Hepatocyte (in vitro differentiated cells): ENCODE results near the gene FSTL3. TPM values are rescaled to one million over a fixed set of nuclear protein-coding genes. Genes with fewer than 3 reads are reported as not detected.

Experiments
- DNase-seq: peaks from one replicate; pipeline ENCODE4 v3.0.0-alpha.2; 2016; ENCODE audit warnings: low spot score
- H2AFZ ChIP-seq: fragments of 200-600 bp; sonication (generic); 2 replicates; pipeline ENCODE4 v1.6.0; 2016; ENCODE audit warnings: antibody characterized with exemption, mild to moderate bottlenecking
- H3K27ac ChIP-seq: fragments of 200-600 bp; sonication (generic); 2 replicates; pipeline ENCODE4 v1.5.1; 2016; ENCODE audit warnings: mild to moderate bottlenecking
- H3K27me3 ChIP-seq: fragments of 200-600 bp; sonication (generic); 2 replicates; pipeline ENCODE4 v1.6.1; 2016
- H3K36me3 ChIP-seq: fragments of 200-600 bp; sonication (generic); replicated peaks from 2 replicates; pipeline ENCODE4 v1.5.1; 2016; ENCODE audit warnings: low read depth; ENCODE audit not compliant: insufficient read depth
- H3K4me1 ChIP-seq: fragments of 200-600 bp; sonication (generic); 2 replicates; pipeline ENCODE4 v1.5.1; 2016; ENCODE audit warnings: mild to moderate bottlenecking, moderate library complexity; ENCODE audit not compliant: insufficient read depth
- H3K4me2 ChIP-seq: fragments of 200-600 bp; sonication (generic); 2 replicates; pipeline ENCODE4 v1.6.0; 2016
- H3K4me3 ChIP-seq: fragments of 200-600 bp; sonication (generic); 2 replicates; pipeline ENCODE4 v1.5.1; 2016; ENCODE audit warnings: mild to moderate bottlenecking
- H3K79me2 ChIP-seq: fragments of 200-600 bp; sonication (generic); 2 replicates; pipeline ENCODE4 v1.6.0; 2017; ENCODE audit warnings: mild to moderate bottlenecking
- H3K9me2 ChIP-seq: fragments of 200-600 bp; sonication (generic); replicated peaks from 2 replicates; pipeline ENCODE4 v1.6.0; 2017; ENCODE audit warnings: mild to moderate bottlenecking; ENCODE audit not compliant: insufficient read depth
- H3K9me3 ChIP-seq: fragments of 200-600 bp; sonication (generic); 2 replicates; pipeline ENCODE4 v1.5.1; 2016; ENCODE audit warnings: low read depth, mild to moderate bottlenecking
- H4K20me1 ChIP-seq: fragments of 200-600 bp; sonication (generic); 2 replicates; pipeline ENCODE4 v1.6.0; 2016; ENCODE audit warnings: mild to moderate bottlenecking; ENCODE audit not compliant: insufficient read depth, poor library complexity, severe bottlenecking
- EZH2 ChIP-seq: fragments of 200-600 bp; sonication (generic); IDR thresholded peaks from 2 replicates; pipeline ENCODE4 v1.6.1; 2016; ENCODE audit warnings: antibody characterized with exemption, mild to moderate bottlenecking, borderline replicate concordance
- EZH2phosphoT487 ChIP-seq: fragments of 200-600 bp; sonication (generic); IDR thresholded peaks from one replicate; pipeline ENCODE4 v1.6.1; 2018; ENCODE audit warnings: antibody characterized with exemption, mild to moderate bottlenecking, low read depth, moderate library complexity; ENCODE audit not compliant: unreplicated experiment, severe bottlenecking
- WGBS: methylation state at CpG from one replicate; pipeline ENCODE4 v1.1.6; 2016; ENCODE audit warnings: low lambda C conversion rate; ENCODE audit errors: missing lambda C conversion rate; 5-methylcytosine and 5-hydroxymethylcytosine counted together
- polyA plus RNA-seq: library from polyadenylated mRNA; unstranded; fragments of >200 nt; fragmentation: Nextera tagmentation; extraction: Ambion mirVana; gene quantifications from 2 replicates; pipeline ENCODE4 v1.2.1, GENCODE V29; 2016
- total RNA-seq: library from RNA; depleted of rRNA; stranded (reverse); fragments of >200 nt; gene quantifications from 2 replicates; pipeline ENCODE4 v1.2.3, GENCODE V29; 2014
- TF ChIP-seq, protein P1 (sequence below): fragments of 200-600 bp; sonication (generic); IDR thresholded peaks from 2 replicates; pipeline ENCODE4 v1.5.1; 2016; ENCODE audit warnings: antibody characterized with exemption, mild to moderate bottlenecking; ENCODE audit not compliant: poor library complexity

The FSTL3 gene
- total and polyA plus RNA-seq, 2 experiments from 2014 or later = 131 to 171 TPM

GRCh38 chr19:639253-640160 lies 36.7 kb upstream of the FSTL3 start, which contains the start of gene FGF22:
FGF22 (plus strand) TSS chr19:639879; CDS start chr19:639926, 47 bp downstream.
- Histone ChIP-seq H3K4me3 (peak within 1 kb of the TSS; percentile 31), H3K79me2 (peaks cover 4% of the 10 kb centered on the region), H3K4me2 (peak within 1 kb of the TSS; percentile 90), H3K9me3 (no peaks in the 10 kb centered on the region), H3K4me1 (no peaks in the 10 kb centered on the region), H3K27ac (no peak within 1 kb of the TSS), H4K20me1 (no peaks in the 10 kb centered on the region), H2AFZ (peak within 1 kb of the TSS; percentile 33), H3K36me3 (no peaks in the 10 kb centered on the region), H3K9me2 (no peaks in the 10 kb centered on the region), H3K27me3 (no peaks in the 10 kb centered on the region)
- 12% methylated on average over 59 of the region's 109 CpGs for WGBS
- TF ChIP-seq, protein P1, sequence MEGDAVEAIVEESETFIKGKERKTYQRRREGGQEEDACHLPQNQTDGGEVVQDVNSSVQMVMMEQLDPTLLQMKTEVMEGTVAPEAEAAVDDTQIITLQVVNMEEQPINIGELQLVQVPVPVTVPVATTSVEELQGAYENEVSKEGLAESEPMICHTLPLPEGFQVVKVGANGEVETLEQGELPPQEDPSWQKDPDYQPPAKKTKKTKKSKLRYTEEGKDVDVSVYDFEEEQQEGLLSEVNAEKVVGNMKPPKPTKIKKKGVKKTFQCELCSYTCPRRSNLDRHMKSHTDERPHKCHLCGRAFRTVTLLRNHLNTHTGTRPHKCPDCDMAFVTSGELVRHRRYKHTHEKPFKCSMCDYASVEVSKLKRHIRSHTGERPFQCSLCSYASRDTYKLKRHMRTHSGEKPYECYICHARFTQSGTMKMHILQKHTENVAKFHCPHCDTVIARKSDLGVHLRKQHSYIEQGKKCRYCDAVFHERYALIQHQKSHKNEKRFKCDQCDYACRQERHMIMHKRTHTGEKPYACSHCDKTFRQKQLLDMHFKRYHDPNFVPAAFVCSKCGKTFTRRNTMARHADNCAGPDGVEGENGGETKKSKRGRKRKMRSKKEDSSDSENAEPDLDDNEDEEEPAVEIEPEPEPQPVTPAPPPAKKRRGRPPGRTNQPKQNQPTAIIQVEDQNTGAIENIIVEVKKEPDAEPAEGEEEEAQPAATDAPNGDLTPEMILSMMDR = no peak
- no peak for TF ChIP-seq EZH2phosphoT487
- no peak for TF ChIP-seq EZH2
- DNase-seq = peak; percentile 95

DNA sequence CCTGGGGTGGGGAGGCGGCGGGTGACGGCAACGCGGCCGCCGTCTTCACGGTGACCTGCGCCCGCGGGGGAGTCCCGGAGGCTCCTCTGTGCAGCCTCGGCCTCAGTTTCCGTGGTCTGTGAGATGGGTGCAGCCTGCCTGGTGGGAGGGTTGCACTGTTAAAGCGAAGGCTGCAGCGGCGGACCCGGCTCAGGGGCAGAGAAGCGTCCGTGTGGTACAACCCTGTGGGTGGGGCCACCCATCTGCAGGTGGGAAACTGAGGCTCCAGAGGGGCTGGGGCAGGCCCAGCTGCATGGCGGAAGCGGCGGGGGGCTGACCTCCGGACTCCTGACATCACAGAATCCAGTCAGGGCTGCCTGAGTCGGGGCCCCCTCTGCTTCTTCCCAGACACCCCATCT lies 36.0 kb upstream of the FSTL3 start:
- no peaks in the 10 kb centered on the region for H3K9me3 ChIP-seq
- no peak for TF ChIP-seq EZH2phosphoT487
- no peak for TF ChIP-seq EZH2
- TF ChIP-seq, protein P1 = no peak
- H4K20me1 ChIP-seq = no peaks in the 10 kb centered on the region
- 53% methylated on average over 20 of the region's 25 CpGs for WGBS
- H3K4me3 ChIP-seq = peak overlapping the region; percentile 16
- no peaks in the 10 kb centered on the region for H3K79me2 ChIP-seq
- no peak overlapping the region for H2AFZ ChIP-seq
- no peaks in the 10 kb centered on the region for H3K9me2 ChIP-seq
- H3K4me2 ChIP-seq = peak overlapping the region; percentile 90
- no peak for DNase-seq
- no peaks in the 10 kb centered on the region for H3K27me3 ChIP-seq
- H3K27ac ChIP-seq = no peak overlapping the region
- no peaks in the 10 kb centered on the region for H3K4me1 ChIP-seq
- H3K36me3 ChIP-seq = no peaks in the 10 kb centered on the region

DNA sequence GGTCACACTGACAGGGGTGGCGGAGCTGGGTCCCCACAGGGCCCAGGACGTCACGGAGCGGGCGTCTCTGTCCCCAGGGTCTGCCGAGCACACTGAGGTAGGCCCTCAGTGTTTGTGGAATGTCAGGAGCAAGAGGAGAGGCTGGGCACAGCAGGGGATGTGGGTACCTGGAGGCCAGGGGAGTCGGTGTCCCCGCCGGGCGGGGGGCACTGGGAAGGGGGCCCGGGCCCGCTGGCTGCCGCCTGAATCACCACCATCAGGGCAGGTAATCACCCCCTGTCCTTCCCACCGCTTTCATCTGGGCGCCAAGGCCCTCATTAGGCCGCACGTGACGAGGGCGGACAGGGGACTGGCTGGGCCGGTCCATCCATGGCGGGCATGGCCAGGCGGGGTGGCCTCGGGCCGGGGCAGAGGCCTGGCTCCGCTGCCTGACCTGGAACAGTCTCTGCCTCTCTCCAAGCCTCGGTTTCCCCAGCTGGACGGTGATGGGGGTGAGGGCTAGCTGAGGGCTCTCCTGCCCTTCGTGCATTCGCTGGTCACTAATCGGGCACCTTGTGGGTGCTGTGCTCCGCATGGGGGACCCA lies 35.5 kb upstream of the FSTL3 start:
- H3K9me3 ChIP-seq = no peaks in the 10 kb centered on the region
- H3K4me1 ChIP-seq = no peaks in the 10 kb centered on the region
- H3K36me3 ChIP-seq = no peaks in the 10 kb centered on the region
- H3K4me2 ChIP-seq = no peak overlapping the region
- no peak overlapping the region for H3K27ac ChIP-seq
- H4K20me1 ChIP-seq = no peaks in the 10 kb centered on the region
- H3K79me2 ChIP-seq = no peaks in the 10 kb centered on the region
- no peak overlapping the region for H2AFZ ChIP-seq
- DNase-seq = no peak
- H3K4me3 ChIP-seq = no peak overlapping the region
- no peaks in the 10 kb centered on the region for H3K9me2 ChIP-seq
- WGBS = 94% methylated on average over 21 of the region's 31 CpGs
- no peak for TF ChIP-seq EZH2phosphoT487
- TF ChIP-seq, protein P1 = no peak
- no peak for TF ChIP-seq EZH2
- no peaks in the 10 kb centered on the region for H3K27me3 ChIP-seq
